AG10803 (cell line): ENCODE measurements around the gene TMEM101.
"Not testable (repeated sequence)": the region's sequence is repeated elsewhere in the genome, so short reads cannot be mapped to it uniquely, and the experiment has no call there.

Experiments
- DNase-seq: peaks from one replicate; pipeline ENCODE4 v3.0.0; 2010; ENCODE audit warnings: low read depth
- H3K4me3 ChIP-seq: 2 replicates; pipeline ENCODE4 v1.5.1; 2011; ENCODE audit warnings: mild to moderate bottlenecking, low read length, control low read depth
- TF ChIP-seq, protein P1 (sequence below): conservative IDR thresholded peaks from 2 replicates; pipeline ENCODE4 v1.5.1; 2011; ENCODE audit warnings: mild to moderate bottlenecking, low read length, control low read depth, inconsistent platforms

TMEM101 gene

DNA sequence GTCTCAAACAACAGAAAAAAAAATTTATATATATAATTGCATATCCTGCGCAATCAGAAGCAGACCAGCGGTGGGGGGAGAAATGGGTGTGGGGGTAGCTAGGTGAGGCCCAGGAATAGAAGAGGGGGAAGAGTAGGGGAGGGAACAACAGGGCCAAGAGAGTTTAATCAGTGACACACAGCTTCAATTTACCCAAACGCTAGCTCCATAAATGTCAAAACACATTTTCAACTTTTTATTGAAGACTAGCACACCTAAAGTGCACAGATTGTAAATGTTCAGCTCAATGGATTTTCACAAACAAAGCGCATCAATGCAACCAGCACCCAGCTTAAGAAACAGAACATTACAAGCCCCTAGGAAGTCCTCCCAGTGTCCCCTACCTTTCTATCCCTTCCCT is 35.1 kb downstream of the TMEM101 start:
- TF ChIP-seq, protein P1, sequence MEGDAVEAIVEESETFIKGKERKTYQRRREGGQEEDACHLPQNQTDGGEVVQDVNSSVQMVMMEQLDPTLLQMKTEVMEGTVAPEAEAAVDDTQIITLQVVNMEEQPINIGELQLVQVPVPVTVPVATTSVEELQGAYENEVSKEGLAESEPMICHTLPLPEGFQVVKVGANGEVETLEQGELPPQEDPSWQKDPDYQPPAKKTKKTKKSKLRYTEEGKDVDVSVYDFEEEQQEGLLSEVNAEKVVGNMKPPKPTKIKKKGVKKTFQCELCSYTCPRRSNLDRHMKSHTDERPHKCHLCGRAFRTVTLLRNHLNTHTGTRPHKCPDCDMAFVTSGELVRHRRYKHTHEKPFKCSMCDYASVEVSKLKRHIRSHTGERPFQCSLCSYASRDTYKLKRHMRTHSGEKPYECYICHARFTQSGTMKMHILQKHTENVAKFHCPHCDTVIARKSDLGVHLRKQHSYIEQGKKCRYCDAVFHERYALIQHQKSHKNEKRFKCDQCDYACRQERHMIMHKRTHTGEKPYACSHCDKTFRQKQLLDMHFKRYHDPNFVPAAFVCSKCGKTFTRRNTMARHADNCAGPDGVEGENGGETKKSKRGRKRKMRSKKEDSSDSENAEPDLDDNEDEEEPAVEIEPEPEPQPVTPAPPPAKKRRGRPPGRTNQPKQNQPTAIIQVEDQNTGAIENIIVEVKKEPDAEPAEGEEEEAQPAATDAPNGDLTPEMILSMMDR: no peak
- DNase-seq: no peak

DNA sequence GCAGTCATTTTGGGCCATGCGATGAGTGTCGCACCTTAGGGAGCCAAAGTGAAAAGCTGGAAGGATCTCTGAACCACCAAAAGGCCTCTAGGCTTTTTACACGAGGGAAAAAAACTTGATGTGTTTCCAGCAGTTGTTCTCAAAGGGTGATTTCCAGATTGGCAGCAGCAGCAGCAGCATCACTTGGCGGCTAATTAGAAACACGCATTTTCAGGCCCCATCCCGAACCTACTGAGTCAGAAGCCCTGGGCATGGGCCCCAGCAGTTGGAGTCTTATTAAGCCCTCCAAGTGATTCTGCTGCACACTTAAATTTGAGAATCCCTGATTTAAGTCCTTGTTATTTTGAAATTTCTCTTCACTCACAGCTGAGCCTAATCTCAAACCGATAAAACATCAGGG is 35.8 kb downstream of the TMEM101 start:
- TF ChIP-seq, protein P1: no peak
- peak; percentile 51 for DNase-seq
- no peak overlapping the region for H3K4me3 ChIP-seq

More for the DNA sequence above, 35.1 kb downstream of the TMEM101 start:
- no peak overlapping the region for H3K4me3 ChIP-seq

DNA sequence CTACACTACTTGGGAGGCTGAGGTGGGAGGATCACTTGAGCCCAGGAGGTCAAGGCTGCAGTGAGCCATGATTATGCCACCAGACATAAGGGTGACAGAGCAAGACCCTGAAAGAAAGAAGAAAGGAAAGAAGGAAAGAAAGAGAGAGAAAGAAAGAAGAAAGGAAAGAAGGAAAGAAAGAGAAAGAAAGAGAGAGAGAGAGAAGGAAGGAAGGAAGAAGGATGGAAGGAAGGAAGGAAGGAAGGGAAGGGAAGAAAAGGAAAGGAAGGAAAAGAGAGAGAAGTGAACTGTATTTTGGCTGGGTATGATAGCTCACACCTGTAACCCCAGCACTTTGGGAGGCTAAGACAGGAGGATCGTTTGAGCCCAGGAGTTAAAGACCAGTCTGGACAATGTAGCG is 36.7 kb downstream of the TMEM101 start:
- H3K4me3 ChIP-seq: no peak overlapping the region
- TF ChIP-seq, protein P1: no peak
- no peak for DNase-seq

DNA sequence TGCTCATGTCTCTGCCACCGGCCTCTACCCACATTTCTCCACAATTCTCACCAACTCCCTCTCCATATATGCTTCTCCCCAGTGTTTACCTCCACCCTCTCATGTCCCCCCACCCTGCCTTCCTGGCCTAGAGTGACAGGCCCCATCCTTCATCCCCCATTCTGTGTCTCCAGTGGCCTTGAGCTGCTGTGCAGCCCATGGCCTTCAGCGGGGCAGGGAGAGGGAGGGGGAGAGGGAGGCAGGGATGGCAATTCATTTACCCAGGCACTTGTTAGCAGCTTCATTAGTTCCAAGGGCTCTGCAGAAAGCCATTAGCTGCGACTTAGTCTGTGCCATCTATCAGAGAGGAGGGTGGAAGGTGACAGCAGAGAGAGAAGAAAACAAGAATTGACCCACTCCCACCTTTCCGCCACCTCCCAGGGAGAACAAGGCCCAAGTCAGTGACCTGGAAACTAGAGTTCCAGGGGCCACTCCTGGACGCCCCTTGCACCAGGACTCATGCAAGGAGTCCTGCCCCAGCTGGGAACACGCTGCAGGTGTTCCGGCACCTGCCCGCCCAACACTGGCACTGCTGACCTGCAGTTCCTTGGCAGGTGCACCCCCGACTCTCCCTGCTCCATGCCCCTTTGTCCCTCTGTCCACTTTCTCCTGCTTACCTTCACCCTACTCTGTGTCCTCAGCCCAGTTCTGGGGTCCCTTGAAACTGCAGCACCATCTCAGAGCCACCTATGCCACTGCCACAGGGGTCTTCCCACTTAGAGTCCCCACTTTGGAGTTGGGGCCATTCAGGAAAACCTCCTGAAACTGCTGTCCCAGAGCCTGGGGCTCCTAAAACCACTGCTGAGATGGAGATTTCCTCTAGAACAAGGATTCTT is 37.6 kb downstream of the TMEM101 start:
- TF ChIP-seq, protein P1: no peak
- no peak for DNase-seq
- H3K4me3 ChIP-seq: no peak overlapping the region

DNA sequence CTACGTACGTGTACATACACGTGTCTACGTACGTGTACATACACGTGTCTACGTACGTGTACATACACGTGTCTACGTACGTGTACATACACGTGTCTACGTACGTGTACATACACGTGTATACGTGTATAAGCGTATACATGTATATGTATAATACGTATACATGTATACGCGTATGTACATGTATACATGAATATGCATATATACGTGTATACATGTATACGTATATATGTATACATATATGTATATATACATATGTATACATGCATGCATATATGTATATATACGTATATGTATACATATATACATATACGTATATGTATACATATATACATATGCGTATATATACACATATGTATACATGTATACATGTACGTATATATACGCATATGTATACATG is 38.9 kb downstream of the TMEM101 start:
- no peak for DNase-seq
- TF ChIP-seq, protein P1: no peak
- H3K4me3 ChIP-seq: no peak overlapping the region

DNA sequence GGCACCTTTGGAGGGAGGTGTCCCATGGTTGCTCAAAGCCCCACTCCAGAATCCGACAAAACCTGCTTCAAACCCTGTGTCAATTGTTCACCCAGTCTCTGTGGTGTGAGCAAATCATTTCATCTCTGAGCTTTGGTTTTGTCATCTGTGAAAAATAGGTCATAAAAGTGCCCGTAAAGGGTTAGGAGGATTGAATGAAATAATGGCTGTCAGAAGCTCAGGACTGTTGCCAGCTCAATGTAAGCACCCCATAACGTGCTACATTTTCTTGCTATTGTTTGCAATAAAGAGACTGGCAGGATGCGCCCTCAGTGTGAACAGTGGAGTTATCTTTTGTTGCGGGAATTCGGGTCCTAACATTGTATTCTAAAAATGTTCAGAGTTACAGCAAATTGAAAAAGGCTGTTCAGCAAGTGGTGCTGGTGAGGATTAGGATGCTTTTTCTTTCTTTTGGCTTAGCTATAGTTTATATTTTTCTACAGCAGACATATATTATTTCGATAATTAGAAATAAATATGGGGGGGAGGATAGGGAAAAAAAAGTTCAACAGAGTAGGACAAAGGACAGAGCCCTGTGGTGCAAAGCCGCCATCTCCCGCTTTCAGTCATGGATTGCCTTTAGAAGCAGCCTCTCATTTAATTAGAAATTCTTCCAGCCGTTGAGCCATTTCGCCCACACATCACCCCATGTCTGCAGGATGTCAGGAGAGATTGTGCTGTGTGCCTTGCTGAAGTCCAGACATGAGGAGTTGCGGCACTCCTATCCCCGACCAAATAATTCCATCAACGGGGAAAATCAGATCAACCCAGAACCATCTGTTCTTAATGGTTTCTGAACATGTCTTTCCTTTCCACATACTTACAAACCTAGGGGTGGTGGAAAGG is 40.1 kb downstream of the TMEM101 start:
- TF ChIP-seq, protein P1: no peak
- DNase-seq: no peak
- no peak overlapping the region for H3K4me3 ChIP-seq

DNA sequence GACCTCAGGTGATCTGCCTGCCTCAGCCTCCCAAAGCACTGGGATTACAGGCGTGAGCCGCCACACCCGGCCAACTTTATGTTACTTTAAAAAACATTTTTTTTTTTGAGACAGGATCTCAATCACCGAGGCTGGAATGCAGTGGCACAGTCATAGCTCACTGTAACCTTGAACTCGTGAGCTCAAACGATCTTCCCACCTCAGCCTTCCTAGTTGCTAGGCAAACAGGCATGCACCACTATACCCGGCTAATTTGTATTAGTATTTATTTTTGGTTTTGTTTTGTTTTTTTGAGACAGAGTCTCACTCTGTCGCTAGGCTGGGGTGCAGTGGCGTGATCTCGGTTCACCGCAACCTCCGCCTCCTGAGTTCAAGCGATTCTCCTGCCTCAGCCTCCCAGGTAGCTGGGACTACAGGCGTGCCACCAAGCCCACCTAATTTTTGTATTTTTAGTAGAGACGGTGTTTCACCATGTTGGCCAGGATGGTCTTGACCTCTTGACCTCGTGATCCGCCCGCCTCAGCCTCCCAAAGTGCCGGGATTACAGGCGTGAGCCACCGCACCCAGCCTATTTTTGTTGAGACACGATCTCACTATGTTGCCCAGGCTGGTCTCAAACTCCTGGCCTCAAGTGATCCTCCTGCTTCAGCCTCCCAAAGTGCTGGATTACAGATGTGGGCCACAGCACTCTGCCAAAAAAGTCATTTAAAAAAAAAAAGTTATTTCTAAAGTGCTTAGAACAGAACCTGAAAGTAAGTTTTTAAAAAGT is 42.1 kb downstream of the TMEM101 start:
- not testable (repeated sequence) for DNase-seq, H3K4me3 ChIP-seq

DNA sequence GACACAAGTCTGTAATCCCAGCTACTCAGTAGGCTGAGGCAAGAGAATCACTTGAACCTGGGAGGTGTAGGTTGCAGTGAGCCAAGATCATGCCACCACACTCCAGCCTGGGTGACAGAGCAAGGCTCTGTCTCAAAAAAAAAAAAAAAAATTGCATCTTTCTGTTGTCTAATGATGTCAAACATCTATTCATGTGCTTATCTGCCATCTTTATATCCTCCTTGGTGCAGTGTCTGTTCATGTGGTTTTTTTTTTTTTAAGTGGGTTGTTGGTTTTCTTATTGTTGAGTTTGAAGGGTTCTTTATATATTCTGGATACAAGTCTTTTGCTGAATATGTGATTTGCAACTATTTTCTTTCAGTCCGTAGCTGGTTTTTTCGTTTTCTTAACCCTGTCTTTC is 43.3 kb downstream of the TMEM101 start:
- not testable (repeated sequence) for H3K4me3 ChIP-seq, DNase-seq
